Activated CD4-positive, CD25-positive, alpha-beta regulatory T cell treated with anti-CD3 and anti-CD28 coated beads, Interleukin-2, amount 50 U/mL, for 72 hours (primary cell): ENCODE data around the gene MKKS.
"Not testable (repeated sequence)": the region's sequence is repeated elsewhere in the genome, so short reads cannot be mapped to it uniquely, and the experiment has no call there.

ENCODE experiments used
- DNase-seq: peaks from one replicate; pipeline ENCODE4 v3.0.0; 2021

The MKKS gene

GRCh38 chr20:10411673-10412072, 22.3 kb downstream of the MKKS start:
- DNase-seq: no peak

GRCh38 chr20:10408108-10408813, 25.8 kb downstream of the MKKS start:
- DNase-seq: no peak

GRCh38 chr20:10404959-10405530, 29.0 kb downstream of the MKKS start:
- DNase-seq: no peak

DNA sequence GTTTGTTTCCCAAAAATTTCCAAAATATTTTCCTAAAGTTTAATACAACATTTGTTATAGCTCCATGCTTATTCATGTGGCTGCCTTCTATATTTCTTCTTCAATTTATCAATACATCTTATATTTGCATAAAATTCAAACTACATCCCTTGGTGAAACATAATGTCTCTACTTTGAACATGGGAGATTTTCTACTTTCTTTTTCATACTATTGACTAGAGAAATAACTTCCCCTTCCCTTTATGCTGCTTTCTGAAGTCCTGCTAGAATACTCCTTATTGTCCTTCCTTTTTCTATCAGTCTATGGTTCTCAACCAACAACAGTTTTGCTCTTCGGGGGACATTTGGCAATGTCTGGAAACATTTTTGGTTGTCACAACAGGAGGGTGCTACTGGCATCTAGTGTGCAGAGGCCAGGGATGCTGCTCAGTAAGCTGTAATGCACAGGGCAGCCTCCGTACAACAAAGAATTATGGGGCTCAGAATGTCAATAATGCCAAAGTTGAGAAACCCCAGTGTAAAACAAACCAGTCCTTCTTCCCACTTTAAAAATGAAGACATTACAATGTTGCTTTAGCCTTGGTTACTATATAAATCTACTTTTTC, 29.9 kb downstream of the MKKS start:
- no peak for DNase-seq

GRCh38 chr20:10402938-10403608, 30.9 kb downstream of the MKKS start:
- DNase-seq: no peak

- DNase-seq: no peak
These were observed 35.1 kb downstream of the MKKS start for GRCh38 chr20:10398834-10399369.

GRCh38 chr20:10394752-10395151, 39.3 kb downstream of the MKKS start:
- not testable (repeated sequence) for DNase-seq

DNA sequence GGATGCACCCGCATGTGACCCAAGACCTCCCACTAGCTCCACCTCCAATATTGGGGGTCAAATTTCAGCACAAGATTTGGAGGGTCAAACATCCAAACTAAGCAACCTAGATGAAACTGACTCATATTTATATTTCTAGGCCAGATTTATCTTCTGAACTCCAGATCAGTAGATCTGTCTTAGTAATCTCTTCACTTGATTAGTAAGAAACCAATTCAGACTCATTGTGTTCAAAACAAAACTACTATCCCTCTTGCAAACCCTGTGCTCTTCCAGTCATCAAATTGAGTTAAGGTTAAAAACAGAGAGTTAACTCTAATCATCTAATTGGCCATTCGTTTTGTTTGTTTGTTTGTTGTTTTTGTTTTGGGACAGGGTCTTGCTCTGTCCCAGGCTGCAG, 43.3 kb downstream of the MKKS start:
- DNase-seq: no peak

- DNase-seq: no peak
These were observed 45.4 kb downstream of the MKKS start for GRCh38 chr20:10388597-10388996.

DNA sequence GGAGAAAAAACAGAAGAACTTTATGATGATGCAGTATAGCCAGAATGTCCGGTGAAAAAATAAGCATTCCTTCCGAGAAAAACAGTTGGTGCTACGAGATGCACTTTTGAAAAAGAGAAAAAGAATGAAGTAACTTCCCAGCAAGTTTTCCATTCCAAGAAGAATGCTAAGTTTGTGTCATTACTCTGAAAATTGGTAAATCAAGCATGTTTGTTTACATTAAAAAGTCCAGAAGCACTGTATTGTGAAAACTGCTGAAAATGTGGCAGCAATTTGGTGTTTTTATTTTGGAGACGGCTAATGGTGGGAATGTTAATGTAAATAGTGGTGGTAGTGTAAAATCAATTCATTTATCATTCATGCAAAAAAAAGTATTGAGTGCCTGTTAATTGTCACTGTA, 46.3 kb downstream of the MKKS start:
- no peak for DNase-seq

DNA sequence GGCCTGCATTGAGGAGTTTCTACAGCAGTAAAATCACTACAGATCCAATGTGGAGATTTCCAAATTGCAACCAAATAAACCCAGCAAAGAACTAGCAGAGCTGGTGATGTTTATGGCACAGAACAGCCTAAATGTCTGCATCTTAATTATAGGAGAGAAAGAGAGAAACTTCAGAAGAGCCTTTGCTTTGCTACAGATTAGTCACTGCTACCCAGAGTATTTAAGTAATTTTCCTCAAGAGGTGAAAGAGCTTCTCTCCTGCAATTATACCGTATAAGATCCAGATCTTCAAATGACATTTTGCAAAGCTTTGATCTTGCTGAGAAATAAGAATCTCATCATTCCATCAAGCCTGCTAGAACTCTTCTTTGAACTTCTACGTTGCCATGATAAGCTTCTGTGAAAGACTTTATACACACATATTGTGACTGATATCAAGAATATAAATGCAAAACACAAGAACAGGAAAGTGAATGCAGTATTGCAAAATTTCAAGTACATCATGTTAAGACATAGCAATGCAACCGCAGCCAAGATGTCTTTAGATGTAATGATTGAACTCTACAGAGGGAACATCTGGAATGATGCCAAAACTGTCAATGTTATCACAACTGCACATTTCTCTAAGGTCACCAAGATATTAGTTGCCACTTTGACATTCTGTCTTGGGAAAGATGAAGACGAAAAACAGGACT, 48.0 kb downstream of the MKKS start:
- no peak for DNase-seq

- no peak for DNase-seq
These were observed 52.5 kb downstream of the MKKS start for GRCh38 chr20:10381477-10381876.

DNA sequence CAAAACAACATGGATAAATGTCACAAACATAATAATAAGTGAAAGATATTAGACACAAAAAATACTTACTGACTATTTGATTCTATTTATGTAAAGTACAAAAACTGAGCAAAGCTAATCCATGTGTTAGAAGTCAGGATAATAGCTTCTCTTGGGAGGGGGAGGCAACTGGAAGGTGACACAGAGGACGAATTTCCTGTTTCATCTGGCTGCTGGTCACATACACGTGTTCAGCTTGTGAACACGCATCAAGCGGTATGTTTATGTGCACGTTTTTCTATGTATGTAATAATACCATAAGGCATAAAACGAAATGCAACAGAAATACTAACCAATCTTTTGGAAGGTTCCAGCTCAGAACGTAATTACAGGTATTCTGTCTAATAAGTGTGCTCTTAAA, 54.3 kb downstream of the MKKS start:
- no peak for DNase-seq

GRCh38 chr20:10376270-10377075, 57.5 kb downstream of the MKKS start:
- no peak for DNase-seq

- DNase-seq: no peak
These were observed 58.8 kb downstream of the MKKS start for GRCh38 chr20:10375191-10375590.

GRCh38 chr20:10374036-10374435, 60.0 kb downstream of the MKKS start:
- DNase-seq: no peak

- DNase-seq: no peak
These were observed 62.6 kb downstream of the MKKS start for GRCh38 chr20:10371467-10371866.

- DNase-seq: no peak
These were observed 63.7 kb downstream of the MKKS start for GRCh38 chr20:10370091-10370887.

DNA sequence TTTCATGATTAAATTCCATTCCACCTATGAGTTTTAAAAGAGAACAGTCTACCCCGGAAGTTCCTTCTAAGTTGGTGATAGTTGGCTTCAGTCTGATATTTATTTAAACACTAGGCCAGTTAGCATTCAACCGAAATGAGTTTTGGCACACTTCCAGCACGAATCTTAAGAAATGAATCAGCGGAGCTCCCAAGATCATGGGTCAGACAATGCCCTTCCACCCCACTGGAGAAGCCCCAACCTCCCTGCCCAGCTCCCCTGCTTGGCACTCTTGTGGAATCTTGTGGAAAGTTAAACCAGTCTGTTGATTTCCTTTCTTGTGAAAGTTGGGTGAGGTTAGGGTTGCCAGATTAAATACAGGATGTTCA, 64.3 kb downstream of the MKKS start:
- DNase-seq: no peak

GRCh38 chr20:10368702-10369041, 65.3 kb downstream of the MKKS start:
- DNase-seq: no peak

GRCh38 chr20:10367943-10368701, 65.9 kb downstream of the MKKS start:
- DNase-seq: no peak
